Left kidney (tissue), 8 donors: ENCODE measurements around the gene PRKD1. TPM values are rescaled to one million over a fixed set of nuclear protein-coding genes. Genes with fewer than 3 reads are reported as not detected.

ENCODE experiments used
- DNase-seq: peaks from one replicate; pipeline ENCODE4 v3.0.0-alpha.2; 2013
- long read RNA-seq, 8 donors: transcript quantifications; one replicate each; lab custom pipeline, GENCODE V29; 2026
- polyA plus RNA-seq: library from polyadenylated mRNA; unstranded; fragments of 120-200 nt; gene quantifications from one replicate; pipeline ENCODE4 v1.2.1, GENCODE V29; 2013; ENCODE audit not compliant: insufficient read length

The PRKD1 gene
- polyA plus RNA-seq = 34.7 TPM
- long read RNA-seq, donor 1, partial matches to known transcripts = 9 of 11 reads
- long read RNA-seq, donor 1, other reads (novel, unspliced or antisense) = 0 of 11 reads
- long read RNA-seq, donor 2, partial matches to known transcripts = 5 of 5 reads
- long read RNA-seq, donor 2, other reads (novel, unspliced or antisense) = 0 of 5 reads
- long read RNA-seq, donor 3, partial matches to known transcripts = 11 of 11 reads
- long read RNA-seq, donor 3, other reads (novel, unspliced or antisense) = 0 of 11 reads
- long read RNA-seq, donor 4 = 0 reads
- long read RNA-seq, donor 5, partial matches to known transcripts = 16 of 16 reads
- long read RNA-seq, donor 5, other reads (novel, unspliced or antisense) = 0 of 16 reads
- long read RNA-seq, donor 6, partial matches to known transcripts = 0 of 1 reads
- long read RNA-seq, donor 6, other reads (novel, unspliced or antisense) = 0 of 1 reads
- long read RNA-seq, donor 7, partial matches to known transcripts = 8 of 8 reads
- long read RNA-seq, donor 7, other reads (novel, unspliced or antisense) = 0 of 8 reads
- long read RNA-seq, donor 8, partial matches to known transcripts = 6 of 6 reads
- long read RNA-seq, donor 8, other reads (novel, unspliced or antisense) = 0 of 6 reads

DNA sequence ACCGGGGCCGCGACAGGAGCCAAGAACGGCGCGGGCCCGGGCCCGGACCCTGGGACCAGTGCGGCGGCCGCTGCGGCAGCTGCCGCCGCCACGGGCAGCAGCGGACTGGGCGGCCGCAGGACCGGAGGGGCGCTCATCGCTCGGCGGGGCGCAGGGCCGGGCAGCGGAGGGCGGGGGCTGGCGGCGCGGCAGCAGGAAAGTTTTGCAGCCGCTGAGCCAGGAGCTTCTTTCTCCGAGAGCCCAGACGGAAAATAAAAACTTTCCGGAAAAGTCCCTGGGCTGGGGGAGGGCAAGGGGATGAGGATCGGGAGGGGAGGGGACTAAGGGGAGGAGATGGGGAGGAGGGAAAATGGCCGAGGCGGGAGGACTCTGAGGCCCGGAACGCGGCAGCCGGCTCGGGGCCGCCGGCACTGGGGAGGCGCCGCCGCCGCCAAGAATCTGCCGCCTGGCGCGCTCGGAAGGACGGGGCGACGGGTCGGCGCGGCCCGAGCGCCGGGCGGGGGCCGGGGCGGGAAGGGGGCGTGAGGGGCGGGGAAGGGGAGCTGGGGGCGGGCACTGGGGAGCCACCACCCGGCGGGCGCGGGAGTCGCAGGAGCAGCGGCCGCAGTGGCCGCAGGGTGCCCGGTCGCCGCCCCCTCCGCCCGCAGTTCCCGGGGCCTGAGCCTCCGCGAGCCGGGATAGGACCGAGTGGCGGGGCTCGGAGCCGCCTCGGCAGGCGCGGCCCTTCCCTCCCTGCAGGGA, at the start of gene PRKD1:
Gene PRKD1, minus strand, starts transcription at position 472 of the 741 bp plus-strand sequence.
- peak; percentile 66 for DNase-seq

DNA sequence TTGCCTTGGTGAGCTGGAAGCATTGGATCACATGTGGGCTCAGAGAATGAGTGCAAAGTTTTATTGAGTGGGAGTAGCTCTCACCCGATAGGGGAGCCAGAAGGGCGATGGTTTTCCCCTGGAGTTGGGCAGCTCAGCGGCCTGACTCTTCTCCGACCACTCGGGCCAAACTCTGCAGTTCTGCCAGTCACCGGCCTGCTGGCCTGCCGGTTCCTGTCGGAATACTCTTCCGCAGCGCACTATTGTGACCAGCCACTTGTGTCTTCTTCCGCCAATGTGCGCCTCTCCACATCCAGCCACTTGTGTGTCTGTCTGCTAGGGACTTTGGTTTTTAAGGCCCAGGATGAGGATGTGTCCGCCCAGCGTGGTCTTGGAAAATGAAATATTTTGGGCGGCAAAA, 43.5 kb upstream of the PRKD1 start:
- DNase-seq = no peak

DNA sequence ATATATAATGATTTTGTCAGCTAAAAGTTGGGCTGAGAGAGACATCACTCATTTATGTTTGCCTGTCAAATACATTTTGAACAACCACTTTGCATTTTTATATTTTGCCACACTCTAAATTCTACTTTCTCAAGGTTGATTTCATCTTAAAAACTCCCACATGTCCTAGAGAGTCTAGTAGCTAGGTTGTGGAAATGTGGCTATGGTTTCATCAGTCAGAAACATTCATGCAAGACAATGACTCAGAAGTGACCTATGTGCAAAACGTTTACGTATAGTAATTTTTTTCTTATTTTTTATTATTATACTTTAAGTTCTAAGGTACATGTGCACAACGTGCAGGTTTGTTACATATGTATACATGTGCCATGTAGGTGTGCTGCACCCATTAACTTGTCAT, 27.4 kb upstream of the PRKD1 start:
- DNase-seq = no peak

DNA sequence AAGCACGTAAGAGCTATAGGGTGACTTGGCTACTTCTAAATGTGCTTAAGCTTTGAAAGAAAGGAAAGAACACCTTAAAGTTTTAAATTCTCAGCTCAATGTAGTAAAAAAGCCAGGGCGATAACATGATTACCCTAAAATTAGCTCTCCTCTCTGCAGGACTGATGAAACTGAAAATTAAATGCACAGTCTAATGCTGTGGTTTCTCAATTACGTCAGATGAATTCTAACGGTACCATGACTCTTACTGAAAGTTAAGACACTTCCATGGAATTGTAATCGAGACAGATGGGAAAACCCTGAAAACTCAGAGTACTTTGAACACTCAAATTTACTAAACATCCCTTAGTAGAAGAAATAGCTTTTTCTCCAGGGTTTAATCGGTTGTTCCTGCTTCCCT, 25.9 kb upstream of the PRKD1 start:
- no peak for DNase-seq

DNA sequence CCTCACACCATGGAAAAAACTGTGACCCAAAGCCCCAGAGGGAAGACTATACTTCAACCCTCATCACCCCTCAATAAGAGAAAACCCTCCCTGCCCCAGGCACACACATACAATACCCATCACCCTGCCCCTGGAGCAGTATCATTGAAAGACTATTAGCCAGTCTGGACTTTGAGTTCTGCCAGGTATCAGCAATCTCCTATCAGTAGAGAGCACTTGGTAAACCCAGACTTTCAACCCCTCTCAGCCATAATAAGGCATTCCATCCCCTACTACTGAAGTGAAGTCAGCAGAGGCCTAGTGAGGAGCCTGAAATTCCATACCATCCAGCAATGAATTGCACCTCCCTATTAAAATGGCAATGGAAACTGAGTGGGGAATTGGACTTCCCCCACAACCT, 16.4 kb upstream of the PRKD1 start:
- DNase-seq = no peak

DNA sequence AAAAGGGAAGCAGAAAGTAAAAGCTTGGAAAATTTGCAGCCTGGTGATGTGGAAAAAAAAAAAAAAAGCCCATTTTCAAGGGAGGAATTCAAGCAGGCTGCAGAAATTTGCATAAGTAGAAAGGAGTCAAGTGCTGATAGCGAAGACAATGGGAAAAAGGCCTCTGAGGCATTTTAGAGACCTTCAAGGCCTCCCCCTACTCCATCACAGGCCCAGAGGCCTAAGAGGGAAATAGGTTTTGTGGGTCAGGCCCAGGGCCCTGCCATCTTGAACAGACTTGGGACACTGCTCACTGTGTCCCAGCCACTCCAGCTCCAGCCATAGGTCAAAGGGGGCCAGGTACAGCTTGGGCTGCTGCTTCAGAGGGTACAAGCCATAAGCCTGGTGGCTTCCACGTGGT, 13.8 kb upstream of the PRKD1 start:
- no peak for DNase-seq

DNA sequence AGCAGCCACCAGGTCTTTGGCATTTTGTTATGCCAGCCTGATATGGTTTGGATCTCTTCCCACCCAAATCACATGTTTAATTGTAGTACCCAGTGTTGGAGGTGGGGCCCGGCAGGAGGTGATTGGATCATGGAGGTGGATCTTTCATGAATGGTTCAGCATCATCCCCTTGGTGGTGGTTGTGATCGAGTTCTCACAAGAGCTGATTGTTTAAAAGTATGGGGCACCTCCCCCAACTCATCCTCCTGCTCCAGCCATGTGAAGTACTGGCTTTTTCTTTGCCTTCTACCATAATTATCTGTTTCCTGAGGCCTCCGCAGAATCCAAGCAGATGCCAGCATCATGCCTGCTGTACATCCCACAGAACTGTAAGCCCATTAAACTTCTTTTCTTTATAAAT, 12.8 kb upstream of the PRKD1 start:
- no peak for DNase-seq

DNA sequence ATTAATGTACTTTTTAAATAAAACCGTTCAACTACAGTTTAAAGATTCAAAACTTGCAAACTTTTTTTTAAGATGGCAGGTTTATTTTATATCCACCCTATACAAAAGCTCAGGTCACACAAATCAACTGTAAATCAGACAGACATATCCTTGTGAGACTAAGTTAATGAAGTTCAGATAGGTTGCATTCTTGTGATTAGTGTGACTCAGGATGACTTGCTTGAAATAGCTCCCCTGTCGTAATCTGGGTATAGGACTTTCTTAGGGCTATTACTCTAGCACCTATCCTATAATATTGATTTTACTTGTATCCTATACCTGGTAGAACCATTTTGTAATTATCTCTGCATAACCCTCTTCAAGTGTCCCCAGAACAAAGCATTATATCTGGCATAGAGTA, 9.5 kb upstream of the PRKD1 start:
- DNase-seq = no peak

DNA sequence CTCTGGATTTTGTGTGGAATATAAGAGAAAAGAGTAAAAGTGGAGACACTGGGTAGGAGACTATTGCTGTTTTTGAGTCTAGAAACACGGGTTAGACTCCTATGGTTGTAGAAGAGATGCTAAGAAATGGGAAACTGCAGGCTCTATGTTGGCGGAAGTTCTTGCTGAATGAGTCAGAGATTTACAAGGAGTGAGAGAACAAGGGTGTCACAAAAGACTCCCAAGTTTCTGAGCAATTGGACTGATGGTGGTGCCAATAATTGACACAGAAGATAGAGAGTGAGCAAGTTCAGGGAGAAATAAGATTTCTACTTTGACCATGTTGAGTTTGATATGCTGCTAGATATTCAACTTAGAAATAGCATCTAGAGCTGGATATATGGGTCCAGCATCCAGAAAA, 2.6 kb upstream of the PRKD1 start:
- DNase-seq = no peak

DNA sequence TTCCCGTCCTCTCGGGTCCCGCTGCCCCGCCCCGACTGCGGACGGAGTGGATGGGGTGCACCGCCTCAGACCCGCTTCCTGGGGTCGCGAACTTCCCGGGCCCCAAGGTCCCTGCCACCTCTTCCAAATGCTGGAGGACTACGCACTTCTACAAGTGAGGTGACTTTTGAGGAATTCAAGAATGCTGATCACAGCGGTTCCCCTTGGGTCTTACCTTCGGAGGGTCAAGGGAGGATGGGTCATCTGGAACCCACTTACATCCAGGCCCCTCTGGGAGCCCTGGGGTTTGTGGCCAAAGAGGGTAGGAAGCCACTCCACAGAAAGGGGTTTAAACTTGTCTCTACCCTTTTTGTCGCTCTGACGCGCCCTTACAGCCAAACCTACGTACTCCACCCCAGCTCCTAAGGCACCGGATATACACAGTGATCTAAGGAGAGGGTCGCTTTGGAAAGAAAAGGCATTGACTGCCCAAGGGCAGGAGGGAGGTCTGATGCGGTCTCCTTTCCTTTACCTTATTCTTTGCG, 532 bp upstream of the PRKD1 start:
- no peak for DNase-seq

DNA sequence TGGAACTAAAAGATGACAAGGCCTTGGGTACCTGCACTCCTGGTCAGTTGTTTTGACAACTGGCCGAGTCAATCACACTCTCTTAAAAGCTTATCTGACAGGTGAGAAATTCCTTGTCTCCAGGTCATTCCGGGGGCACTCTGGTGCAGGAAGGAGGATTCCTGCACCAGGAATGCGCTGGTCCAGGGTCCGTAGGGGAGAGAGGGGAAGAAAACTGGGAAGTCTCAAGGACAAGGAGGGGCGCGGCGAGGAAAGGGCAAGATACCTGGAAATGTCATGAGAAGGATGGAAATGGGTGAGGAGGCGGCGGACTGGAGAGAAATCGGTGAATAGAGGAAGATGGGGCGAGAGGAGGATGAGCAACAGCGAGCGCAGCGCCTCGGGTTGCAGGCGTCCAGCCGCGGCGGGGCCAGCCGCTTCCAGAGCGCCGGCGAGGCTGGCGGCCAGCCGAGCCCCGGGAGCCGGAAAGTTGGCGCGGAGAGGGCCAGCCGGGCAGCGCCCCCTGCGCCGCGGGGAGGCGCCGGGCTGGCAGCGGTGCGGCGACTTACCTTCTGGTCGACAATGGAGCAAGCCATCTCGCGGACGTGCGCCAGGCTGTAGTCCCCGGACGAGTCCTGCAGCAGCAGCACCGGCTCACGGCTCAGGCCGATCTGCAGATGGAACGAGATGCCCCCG, 809 bp downstream of the PRKD1 start:
- DNase-seq = peak; percentile 55

DNA sequence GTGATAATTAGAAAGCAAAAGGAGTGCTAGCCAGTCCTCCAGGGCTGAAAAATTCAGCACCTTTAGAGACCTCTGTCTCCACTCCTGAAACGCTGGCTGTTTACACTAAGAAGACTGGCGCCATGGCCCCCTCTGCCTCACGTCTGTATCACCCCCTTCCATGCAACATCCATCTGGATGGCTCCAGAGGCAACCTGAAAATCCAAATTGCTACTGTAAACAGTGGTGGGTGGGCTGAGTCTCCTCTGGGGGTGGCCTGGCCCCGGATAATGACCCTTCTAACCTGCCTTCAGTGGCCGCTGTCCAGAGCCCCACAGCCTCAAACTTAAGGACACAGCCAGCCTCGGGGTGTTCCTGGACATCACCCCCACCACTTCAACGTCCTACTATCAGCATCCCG, 1.4 kb downstream of the PRKD1 start:
- no peak for DNase-seq

DNA sequence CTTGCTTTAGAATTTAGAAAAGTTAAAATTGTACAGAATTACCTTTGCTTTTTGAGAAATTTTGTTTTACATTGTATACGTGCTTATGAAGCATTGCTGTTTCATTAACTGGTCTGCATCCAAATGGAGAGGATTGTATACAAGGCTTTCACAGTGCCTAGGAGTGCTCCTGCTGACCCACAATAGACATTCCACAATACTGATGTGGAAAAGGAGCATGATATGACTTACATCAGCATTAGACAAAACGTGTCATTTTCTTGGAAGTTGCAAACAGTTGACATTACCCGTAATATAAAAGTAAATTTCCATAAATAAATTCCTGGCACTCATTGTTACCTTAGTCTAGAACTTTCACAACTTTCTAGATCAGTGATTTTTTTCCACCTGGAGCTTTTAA, 1.9 kb downstream of the PRKD1 start:
- DNase-seq = no peak

DNA sequence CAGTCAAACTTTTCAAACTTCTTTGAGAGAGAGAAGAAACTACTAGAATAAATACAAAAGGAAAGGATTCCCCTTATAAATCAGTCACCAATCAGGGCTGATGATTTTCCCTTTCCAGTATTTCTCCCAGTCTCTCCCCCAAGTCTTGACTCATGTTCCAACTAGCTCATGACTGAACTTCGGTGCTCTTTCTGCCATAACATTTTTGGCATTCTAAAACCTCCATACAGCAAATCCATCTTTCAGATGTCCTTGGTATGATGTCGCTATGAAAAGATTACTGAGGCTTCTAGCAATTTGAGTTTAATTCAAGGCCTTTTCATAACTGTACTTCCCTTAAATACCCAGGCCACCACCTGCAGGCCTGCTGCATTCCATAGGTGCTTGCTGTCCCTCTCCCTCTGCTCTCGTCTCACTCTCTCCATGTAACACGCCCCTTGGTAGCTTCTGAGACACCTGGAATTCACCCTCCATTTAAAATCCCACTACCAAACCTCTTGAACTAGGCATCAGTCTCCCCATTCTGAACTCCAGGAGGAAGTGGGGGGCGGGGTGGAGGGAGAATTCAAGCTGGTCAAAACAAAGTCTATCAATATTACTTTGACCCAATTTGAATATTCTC, 2.4 kb downstream of the PRKD1 start:
- no peak for DNase-seq

DNA sequence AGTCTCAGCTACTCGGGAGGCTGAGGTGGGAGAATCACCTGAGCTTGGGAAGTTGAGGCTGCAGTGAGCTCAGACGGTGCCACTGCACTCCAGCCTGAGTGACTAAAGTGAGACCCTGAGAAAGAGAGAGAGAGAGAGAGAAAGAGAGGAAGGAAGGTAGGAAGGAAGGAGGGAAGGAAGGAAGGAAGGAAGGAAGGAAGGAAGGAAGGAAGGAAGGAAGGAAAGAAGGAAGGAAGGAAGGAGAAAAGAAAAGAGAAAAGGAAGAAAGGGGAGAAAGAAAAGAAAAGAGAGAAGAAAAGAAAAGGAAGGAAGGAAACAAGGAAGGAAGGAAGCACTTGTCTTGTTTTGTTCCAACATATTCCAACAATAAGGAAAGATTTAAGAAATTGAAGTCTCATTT, 7.8 kb downstream of the PRKD1 start:
- DNase-seq = no peak

DNA sequence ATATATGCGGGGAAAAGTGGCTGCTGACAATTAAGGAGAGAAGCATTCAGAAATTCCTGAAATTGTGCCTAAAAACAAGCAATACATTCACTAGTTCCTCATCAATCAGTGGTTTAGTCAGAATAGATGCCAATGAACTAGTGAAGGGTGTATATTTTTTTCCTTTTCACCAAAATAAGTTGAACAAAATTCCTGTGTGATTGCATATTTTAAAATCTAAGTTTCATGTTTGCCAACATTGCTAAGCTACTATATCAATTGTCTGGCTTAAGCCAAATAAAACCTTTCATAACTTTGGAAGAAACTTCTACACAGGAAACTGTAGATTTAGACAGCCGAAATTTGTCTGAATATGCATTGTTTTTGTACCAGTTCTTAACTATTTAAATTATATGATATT, 8.7 kb downstream of the PRKD1 start:
- no peak for DNase-seq

DNA sequence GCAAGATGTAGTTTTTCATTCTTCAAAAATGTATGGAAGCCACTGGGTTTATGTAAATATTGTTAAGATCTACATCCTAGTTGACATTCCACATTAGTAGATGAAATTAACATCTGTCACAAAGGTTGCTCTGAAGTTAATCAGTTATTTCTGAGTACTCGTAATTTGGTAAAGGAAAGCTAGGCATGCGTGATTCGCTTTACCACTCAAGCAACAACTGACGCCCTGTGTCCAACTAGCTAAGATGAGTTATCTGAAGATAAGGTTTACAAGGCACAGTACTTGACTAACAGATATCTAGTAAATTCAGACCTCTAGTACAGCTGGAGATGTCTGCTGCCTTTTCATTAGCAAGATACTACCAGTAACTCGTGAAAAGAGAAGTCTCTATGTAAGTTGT, 14.1 kb downstream of the PRKD1 start:
- DNase-seq = no peak

DNA sequence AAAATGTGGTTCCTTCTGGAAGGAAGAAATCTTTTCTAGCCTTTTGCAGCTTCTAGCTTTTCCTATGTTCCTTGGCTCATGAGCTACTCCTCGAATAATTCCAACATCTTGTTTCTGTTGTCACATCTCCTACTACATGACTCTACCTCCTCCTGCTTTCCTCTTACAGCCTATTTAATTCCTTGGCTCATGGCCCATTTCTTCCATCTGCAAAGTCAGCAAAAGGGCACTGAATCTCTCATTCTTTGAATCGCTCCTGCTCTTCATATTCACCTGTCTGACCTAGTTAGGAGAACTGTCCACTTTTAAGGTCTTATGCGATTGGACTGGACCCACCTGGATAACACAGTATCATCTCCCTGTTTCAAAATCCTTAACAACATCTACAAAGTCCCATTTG, 15.8 kb downstream of the PRKD1 start:
- DNase-seq = no peak

DNA sequence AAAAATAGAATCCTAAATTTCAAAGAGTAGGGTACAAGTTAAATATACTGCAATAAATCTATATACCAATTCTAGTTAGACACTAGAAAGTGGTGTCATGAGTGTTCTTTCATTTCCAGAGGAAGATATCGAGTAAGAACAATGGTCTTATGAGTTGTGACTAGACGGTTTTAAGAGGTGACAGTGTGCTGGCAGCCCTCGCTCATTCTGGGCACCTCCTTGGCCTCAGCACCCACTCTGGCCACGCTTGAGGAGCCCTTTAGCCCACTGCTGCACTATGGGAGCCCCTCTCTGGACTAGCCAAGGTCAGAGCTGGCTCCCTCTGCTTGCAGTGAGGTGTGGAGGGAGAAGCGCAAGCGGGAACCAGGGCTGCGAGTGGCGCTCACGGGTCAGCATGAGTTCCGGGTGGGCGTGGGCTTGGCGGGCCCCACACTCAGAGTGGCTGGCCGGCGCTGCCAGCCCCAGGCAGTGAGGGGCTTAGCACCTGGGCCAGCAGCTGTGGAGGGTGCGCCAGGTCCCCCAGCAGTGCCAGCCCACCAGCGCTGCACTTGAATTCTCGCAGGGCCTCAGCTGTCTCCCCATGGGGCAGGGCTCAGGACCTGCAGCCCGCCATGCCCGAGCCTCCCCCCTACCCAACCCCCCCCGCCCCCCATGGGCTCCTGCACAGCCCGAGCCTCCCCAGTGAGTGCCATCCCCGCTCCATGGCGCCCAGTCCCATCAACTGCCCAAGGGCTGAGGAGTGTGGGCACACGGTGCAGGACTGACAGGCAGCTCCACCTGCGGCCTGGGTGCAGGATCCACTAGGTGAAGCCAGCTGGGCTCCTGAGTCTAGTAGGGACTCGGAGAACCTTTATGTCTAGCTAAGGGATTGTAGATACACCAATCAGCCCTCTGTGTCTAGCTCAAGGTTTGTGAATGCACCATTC, 18.7 kb downstream of the PRKD1 start:
- DNase-seq = no peak

DNA sequence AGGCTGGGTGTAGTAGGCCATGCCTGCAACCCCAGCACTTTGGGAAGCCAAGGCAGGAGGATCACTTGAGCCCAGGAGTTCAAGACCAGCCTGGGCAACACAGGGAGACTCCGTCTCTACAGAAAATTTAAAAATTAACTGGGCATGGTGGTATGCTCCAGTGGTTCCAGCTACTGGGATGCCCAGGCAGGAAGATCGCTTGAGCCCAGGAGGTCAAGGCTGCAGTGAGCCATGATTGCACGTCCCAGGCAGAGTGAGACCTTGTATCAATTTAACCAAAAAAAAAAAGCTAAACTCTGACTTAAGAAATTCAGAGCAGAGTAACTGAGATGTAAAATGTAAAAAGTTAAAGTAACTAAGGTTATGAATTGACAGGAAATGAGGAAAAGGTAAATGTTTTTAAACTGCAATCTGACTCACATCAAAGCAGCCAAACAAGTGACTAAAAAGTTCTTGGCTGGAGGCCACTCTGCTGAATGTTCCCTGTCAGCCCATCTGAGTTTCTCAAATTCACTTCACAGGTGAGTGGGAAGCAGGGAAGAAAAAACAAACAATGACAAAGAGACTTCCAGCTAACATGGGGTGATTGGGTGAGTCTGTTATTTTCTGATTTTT, 21.3 kb downstream of the PRKD1 start:
- no peak for DNase-seq
